SKM-1 treated with dmso at 0.1 percent for 144 hours (cell line): ENCODE measurements around the gene GALNT5.
"Not testable (repeated sequence)": the region's sequence is repeated elsewhere in the genome, so short reads cannot be mapped to it uniquely, and the experiment has no call there.

Experiments
- DNase-seq: peaks from one replicate; lab custom pipeline; 2025; ENCODE audit not compliant: unreplicated experiment; lab: John Stamatoyannopoulos, UW

The GALNT5 gene

GRCh38 chr2:157246765-157247407 is 10.6 kb upstream of the GALNT5 start:
- DNase-seq, result no peak

DNA sequence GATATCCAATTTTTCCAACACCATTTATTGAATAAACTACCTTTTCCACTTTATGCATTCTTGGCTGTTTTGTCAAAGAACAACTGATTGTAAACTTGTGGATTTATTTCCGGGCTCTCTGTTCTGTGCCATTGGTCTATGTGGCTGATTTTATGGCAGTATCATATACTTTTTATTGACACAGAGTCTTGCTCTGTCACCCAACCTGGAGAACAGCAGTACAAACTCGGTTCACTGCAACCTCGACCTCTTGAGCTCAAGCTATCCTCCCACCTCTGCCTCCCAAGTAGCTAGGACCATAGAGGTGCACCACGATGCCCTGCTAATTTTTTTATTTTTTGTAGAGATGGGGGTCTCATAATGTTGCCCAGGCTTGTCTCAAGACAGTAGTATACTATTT is 6.7 kb upstream of the GALNT5 start:
- DNase-seq, result no peak

DNA sequence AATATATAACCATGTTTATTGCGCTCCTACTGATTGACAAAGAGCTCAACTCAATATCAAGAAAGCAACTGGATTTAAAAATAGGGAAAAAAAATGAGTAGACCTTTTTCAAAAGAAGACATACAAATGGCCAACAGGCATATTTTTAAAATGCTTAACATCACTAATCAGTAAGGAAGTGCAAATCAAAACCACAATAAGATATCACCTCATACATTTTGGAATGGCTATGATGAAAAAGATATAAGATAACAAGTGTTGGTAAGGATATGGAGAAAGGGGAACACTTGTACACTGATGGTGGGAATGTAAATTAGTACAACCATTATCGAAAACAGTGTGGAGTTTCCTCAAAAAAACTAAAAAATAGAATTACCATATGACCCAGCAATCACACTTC is 5.6 kb upstream of the GALNT5 start:
- no peak for DNase-seq

DNA sequence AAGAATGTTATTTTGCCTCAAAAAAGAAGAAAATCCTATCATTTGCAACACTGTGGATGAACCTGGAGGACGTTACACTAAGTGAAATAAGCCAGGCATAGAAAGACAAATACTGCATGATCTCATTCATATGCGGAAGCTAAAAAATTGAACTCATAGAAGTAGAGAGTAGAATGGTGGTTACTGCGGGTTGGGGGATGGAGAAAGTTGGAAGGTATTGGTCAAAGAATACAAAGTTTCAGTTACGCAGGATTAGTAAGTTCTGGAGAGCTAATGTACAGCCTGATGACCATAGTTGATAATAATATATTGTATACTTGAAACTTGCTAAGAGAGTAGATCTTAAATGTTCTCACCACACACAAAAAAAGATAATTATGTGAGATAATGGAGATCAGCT is 5.0 kb upstream of the GALNT5 start:
- DNase-seq, result no peak

DNA sequence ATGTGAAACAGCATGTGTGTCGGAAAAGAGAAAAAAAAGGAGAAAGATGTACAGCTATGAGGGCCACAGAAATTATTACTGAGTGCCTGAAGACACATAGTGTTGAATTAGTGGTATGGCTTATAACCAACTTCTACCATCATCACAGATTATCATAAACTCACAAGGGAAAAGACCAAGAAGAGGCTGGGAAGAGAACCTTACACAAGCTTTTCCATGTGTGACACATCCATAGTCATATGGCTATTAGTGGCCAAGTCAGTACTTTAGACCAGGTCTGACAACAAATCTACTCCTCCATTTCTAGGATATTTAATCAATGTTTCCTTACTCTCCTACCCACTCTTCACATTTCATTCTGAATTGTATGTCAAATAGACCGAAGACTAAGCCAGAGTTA is 3.5 kb upstream of the GALNT5 start:
- no peak for DNase-seq

DNA sequence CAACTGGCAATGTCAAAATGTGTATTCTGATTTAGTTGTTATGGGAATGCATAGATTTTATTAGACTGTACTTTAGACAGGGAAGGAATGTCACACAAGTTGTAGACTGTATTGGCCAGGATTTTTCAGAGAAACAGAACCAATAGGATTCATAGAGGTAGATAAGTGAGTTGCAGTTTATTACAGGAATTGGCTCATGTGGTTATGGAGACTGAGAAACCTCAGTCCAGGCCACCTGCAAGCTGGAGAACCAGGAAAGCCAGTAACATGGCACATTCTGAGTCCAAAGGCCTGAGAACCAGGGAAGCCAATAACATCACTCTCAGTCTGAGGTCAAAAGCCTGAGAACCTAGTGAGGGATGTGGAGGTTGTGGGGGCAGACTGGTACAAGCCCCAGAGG is 1.8 kb upstream of the GALNT5 start:
- DNase-seq, result no peak

DNA sequence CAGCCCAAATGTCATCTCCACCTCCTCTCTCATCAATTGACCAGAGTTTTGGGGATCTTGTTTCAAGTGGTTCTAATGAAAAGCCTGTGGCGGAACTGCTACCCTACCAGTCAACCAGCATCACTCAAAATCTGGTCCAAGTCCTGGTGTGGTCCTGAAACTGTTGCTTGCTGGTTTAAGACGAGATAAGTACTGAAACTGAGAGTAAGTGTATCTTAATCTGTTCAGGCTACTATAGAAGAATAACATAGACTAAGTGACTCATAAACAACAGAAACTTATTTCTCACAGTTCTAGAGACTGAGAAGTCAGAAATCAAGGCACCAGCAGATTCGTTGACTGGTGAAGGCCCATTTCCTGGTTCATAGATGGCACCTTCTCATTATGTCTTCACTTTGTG is 879 bp upstream of the GALNT5 start:
- no peak for DNase-seq

GRCh38 chr2:157258520-157259326 is 1.2 kb downstream of the GALNT5 start:
- no peak for DNase-seq

- no peak for DNase-seq
Observed at GRCh38 chr2:157259386-157259785, 1.9 kb downstream of the GALNT5 start.

DNA sequence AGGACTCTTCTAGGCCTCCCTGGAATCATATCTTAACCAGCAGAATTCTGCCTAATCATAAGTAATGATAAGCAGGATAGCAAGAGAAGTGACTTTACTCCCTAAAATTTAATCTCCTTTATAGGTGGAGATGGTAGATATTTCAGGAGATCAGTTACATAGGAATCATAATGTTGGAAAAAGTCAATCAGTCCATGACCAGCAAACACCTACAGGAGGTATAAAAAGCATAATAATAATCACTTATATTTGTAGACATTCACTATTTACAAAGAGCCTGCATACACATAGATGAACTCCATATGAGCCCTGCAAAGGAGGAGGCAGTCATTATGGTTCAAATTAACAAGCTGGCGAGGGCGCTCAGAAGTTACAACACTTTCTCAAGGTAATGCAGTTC is 2.5 kb downstream of the GALNT5 start:
- DNase-seq, result no peak

DNA sequence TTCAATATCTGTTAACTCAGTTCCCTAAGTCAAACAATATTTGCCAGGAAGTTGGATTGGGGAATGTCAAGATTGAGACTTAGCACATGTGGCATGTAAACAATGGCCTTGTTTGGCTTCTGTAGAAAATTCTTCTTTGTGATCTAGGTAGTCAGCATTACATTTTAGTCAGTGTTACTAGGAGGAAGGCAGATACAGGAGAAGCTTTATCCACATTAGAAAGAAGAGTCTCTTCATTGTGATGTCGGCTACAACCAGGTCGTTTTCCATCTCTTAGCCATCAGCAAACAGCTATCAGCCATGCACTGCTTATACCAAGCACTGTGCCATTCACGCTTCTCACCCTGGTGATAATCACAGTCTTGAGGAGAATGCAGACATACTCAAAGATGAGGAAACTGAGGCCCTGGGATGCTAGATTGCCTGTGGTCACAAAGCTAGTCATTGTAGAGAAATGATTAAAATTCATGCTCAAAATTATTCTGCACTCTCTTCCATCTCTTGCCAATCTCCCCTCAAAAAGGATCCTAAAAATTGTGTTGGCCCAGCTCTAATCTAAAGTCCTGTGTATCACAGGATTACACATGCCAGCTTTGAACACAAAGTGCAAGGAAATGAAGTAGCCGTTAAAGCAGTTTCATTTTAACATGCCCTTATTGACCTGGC is 3.2 kb downstream of the GALNT5 start:
- DNase-seq, result no peak

DNA sequence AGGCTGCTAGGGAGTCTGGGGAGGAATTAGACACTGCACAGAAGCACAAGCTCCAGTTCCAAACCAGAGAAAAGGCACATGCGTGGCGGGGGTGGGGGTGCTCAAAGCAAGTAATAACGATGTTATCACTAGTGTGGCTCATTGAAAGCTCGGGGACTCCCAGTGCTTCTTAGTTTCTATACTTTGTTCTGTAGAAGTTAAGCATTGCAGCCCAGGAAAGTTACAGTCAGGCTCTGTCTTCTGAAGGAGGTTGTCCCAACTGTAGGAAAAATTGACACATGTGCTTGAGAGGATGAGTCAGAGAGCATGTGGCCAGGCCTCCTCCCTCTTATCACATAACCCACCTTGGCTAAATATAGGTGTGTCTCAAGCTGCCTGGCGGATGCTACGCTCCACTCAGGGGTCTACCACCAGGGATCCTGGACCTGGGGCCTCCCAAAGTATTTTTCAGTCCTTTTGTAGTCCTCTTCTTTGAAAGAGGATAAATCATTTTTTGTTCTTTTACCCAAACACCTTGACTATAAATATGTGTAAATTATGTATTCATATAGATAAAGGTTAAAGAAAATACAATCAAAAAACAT is 3.8 kb downstream of the GALNT5 start:
- no peak for DNase-seq

- no peak for DNase-seq
Observed at GRCh38 chr2:157262248-157262647, 4.7 kb downstream of the GALNT5 start.

DNA sequence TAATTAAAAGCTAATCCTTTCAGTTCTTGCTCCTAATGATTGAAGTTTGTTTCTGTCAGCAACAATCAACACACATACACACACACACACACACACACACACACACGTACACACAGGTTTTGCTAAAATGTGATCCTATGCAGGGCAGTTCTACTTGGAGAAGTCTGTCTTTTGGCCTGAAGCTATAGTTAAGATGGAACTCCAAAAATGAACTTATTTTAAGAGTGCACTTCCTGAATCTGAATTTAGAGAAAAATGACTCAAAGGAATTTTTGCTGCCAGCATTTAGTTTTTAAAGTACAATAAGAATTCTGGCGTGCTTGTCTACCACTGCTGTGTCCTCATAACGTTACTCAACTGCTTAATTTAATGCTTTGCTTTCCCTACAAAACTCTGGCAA is 6.6 kb downstream of the GALNT5 start:
- no peak for DNase-seq

GRCh38 chr2:157265825-157266224 is 8.3 kb downstream of the GALNT5 start:
- DNase-seq, result no peak

GRCh38 chr2:157267476-157267875 is 10.0 kb downstream of the GALNT5 start:
- DNase-seq, result no peak

DNA sequence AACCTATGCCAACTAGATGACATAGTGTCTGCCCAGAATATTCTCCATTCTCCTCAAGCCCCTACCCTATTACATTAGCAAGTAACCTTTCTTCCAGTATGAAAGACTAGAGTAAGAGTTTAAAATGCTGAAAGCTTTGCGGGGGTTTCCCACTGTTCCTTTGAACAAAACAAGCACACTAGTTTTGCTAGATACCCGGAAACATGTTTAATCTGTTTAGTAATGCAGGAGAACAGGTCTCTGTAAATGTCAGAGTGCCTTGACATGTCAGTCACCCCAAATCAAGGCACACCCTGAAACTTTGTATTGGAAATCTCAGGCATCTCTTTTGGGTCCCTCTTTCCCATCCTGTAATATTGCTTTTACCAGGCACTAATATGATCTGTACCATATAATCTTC is 11.6 kb downstream of the GALNT5 start:
- DNase-seq, result no peak

GRCh38 chr2:157269922-157270321 is 12.4 kb downstream of the GALNT5 start:
- peak; percentile 66 for DNase-seq

DNA sequence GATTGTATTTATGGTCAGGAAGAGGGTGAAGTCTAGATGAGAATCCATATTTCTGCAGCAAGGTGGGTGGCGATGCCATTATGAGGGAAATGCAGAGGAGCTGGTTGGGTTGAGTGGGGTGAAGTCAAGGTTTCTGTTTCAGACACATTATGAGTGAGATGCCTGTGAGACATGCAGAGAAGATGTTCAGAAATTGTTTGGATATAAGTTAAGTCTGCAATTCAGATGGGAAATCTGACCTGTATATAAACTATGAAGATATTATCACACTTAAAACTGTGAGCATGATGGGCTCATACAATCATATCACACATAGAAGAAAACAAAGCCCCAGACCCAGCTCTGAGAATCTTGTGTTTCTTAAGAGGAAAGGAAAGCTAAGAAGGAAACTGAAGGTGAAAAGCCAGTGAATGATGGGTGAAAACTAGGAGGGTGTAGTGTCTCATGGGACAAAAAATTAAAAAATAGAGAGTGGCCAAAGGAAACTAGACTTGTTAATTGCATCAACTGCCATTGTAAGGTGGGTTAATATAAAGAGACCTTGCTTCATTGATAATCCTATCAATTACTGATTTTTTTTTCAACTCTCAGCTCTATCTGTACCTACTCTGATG is 14.2 kb downstream of the GALNT5 start:
- DNase-seq, result no peak

- DNase-seq, result not testable (repeated sequence)
Observed at GRCh38 chr2:157279311-157279710, 21.8 kb downstream of the GALNT5 start.

GRCh38 chr2:157281316-157281715 is 23.8 kb downstream of the GALNT5 start:
- DNase-seq, result no peak
